Fibroblast of skin of right biceps (primary cell): ENCODE measurements around the gene C2CD4D.

ENCODE experiments used
- DNase-seq: peaks from one replicate; pipeline ENCODE4 v3.0.0-alpha.2; 2013

Gene C2CD4D

GRCh38 chr1:151832318-151832980 is 7.2 kb downstream of the C2CD4D start:
- DNase-seq: no peak

- DNase-seq: no peak
Measured at GRCh38 chr1:151831605-151832004, 8.0 kb downstream of the C2CD4D start, which contains the start of gene RORC. TSS of gene RORC (minus strand) at chr1:151831802. CDS start at chr1:151831764, 38 bp downstream.

- DNase-seq: no peak
Measured at GRCh38 chr1:151831256-151831591, 8.4 kb downstream of the C2CD4D start.

- no peak for DNase-seq
Measured at GRCh38 chr1:151830055-151830454, 9.6 kb downstream of the C2CD4D start.

GRCh38 chr1:151829352-151830046 is 10.1 kb downstream of the C2CD4D start:
- no peak for DNase-seq

GRCh38 chr1:151828921-151829320 is 10.7 kb downstream of the C2CD4D start:
- DNase-seq: peak; percentile 34

GRCh38 chr1:151827853-151828252 is 11.8 kb downstream of the C2CD4D start:
- no peak for DNase-seq

GRCh38 chr1:151825751-151826660 is 13.6 kb downstream of the C2CD4D start:
- DNase-seq: no peak

- no peak for DNase-seq
Measured at GRCh38 chr1:151825204-151825603, 14.4 kb downstream of the C2CD4D start.

- DNase-seq: no peak
Measured at GRCh38 chr1:151823175-151823574, 16.4 kb downstream of the C2CD4D start.

GRCh38 chr1:151822404-151822803 is 17.2 kb downstream of the C2CD4D start:
- no peak for DNase-seq

GRCh38 chr1:151820940-151821339 is 18.7 kb downstream of the C2CD4D start:
- no peak for DNase-seq

GRCh38 chr1:151819976-151820623 is 19.5 kb downstream of the C2CD4D start:
- DNase-seq: no peak

- no peak for DNase-seq
Measured at GRCh38 chr1:151819227-151819835, 20.3 kb downstream of the C2CD4D start.

- DNase-seq: no peak
Measured at GRCh38 chr1:151817353-151817730, 22.3 kb downstream of the C2CD4D start.

- no peak for DNase-seq
Measured at GRCh38 chr1:151816548-151817352, 22.9 kb downstream of the C2CD4D start.

- DNase-seq: no peak
Measured at GRCh38 chr1:151815716-151816327, 23.8 kb downstream of the C2CD4D start.

GRCh38 chr1:151814971-151815545 is 24.6 kb downstream of the C2CD4D start:
- DNase-seq: no peak

GRCh38 chr1:151814426-151814825 is 25.2 kb downstream of the C2CD4D start:
- no peak for DNase-seq

GRCh38 chr1:151813271-151813977 is 26.2 kb downstream of the C2CD4D start:
- DNase-seq: no peak
